Activated CD4-positive, alpha-beta T cell treated with anti-CD3 and anti-CD28 coated beads for 48 hours (primary cell): ENCODE data around the gene ENDOU.

Source experiments
- DNase-seq: peaks from one replicate; pipeline ENCODE4 v3.0.0-alpha.2; 2020

The ENDOU gene

DNA sequence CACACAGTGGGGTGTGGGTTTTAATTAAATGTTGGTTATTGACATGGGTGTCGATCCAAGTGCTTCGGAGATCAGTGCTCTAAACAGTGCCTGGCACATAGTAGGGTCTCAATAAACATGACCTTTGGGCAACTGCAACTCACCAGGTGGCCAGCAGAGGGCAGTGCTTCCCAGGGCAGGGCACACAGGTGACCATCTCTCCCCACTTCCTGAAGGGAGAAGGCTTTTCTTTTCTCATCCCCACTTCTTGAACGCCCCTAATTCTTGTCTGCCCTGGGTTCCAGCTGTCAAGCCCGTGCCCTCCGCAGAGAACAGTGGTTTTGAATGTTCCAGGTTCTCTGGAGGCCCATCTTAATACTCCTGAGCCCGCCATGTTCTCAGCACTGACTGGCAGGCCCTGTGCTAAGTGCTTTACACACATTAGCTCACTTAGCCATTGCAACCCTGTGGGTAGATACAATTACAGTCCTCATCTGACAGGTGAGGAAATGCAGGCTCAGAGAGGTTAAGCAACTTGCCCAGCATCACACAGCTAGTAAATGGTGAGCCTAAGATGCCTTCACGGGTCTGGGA, 17.0 kb upstream of the ENDOU start:
- peak; percentile 84 for DNase-seq

DNA sequence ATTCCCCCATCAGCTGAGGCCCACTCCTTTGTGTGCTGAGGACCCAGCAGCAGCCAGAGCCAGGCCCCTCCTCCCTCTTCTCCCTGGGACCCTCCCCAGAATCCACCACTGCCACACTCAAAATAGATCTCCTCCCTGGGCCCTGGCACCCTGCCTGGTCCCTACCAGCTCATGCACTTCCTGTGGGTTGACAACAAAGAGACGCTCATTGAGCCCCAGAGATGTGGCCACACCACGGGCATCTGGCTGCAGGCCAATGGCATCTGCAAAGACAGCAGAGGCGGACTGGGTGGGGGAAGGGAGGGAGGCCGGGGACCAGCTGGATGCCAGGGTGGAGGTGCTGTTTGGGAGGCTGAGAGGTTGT, 16.0 kb upstream of the ENDOU start:
- peak; percentile 65 for DNase-seq

DNA sequence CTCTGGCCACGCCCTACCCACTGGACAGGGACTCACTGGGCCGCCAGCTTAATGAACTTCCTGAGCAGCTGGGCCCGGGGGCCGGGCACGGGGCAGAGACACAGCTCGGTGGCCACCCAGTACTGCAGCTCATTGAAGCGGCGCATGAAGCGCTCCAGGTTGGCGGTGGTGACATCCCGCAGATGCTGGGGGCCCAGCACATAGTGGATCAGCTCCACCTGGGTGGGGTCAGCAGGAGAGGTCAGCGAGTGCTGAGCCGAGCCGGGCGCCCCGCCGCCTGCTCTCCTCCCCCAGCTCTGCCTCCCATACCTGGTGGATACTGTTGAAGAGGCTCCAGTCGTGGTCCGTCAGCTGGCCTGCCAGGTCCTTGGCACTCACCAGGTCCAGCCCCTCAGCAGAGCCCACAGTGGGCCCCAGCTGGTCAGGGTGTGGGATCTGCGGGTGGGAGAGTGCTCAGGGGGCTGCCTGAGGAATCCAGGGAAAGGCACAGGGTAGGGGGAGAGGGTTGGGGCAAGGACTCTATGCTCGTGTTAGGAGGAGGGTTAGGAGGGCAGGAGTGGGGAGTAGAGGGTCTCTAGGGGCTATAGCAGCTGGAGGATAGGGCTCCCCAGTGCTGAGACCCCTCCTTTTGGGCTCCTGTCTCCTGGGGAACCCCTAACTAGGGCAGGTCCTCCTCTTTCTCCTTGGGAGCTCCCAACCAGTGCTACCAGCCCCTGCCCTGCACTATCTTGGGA, 15.5 kb upstream of the ENDOU start:
- no peak for DNase-seq

DNA sequence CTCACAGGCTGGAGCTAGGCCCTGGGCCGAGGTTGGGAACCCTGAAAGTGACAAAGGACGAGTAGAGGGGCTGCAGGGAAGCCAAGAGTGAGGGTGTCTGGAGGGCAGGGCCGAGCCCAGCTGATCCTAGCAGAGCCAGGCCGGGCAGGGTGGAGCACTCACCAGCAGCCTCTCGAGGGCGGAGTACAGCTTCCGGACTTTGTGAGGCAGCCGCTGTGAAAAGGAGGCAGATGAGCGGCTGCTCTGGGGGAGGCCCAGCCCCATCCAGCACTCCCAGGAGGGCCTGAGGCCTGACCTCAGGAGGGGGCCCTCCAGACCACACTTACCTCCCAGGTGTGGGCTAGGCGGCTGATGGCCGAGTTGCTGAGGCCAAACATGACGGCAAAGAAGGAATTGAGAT, 14.7 kb upstream of the ENDOU start:
- no peak for DNase-seq

DNA sequence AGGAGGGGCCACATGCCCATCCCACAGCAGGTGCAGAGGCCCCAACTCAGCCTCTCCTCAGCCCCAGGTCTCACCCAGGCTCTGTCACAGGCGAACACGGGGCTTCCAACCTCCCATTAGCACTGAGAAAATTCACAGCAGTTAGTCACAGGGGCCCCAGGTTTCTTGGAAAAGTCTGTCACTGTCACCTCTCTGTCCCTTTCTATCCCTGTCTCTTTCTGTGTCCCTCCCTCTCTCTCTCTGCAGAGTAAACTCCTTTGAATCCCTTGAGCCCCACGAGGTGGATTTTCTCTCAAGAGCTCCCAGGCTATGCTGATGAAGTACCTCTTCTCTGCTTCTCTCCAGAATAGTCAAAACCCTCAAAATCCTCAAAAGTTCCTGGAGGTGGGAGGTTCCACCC, 14.0 kb upstream of the ENDOU start:
- DNase-seq, result no peak

DNA sequence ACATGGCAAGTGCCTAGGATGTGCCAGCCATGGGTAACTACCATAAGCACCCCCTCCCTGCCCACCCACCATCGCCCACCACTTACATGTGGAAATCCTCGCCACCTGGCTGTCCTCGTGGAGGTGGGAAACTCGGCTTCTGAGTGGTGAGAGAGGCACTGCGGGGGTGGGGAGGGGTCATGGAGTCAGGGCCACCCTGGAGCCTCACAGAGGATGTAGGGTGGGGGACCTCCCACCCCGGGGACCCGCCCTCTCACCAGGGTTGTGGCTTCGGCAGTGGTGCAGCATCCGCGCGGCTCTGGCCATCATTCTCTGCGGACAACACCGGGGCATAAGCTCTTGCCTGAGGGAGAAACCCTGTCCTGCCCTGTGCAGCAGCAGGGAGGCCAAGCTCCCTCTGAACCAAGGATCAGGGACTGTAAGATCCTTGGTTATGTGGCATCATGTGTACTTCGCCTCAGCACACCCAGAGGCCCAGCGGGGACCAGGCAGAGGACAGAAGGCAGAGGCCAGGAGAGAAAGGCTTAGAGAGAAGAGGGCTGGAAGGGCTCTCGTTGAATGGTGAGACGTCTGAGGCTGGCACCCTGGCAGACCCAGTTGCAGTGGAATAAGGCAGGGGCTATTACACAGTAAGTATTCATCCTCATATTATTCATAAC, 12.8 kb upstream of the ENDOU start:
- DNase-seq, result no peak

DNA sequence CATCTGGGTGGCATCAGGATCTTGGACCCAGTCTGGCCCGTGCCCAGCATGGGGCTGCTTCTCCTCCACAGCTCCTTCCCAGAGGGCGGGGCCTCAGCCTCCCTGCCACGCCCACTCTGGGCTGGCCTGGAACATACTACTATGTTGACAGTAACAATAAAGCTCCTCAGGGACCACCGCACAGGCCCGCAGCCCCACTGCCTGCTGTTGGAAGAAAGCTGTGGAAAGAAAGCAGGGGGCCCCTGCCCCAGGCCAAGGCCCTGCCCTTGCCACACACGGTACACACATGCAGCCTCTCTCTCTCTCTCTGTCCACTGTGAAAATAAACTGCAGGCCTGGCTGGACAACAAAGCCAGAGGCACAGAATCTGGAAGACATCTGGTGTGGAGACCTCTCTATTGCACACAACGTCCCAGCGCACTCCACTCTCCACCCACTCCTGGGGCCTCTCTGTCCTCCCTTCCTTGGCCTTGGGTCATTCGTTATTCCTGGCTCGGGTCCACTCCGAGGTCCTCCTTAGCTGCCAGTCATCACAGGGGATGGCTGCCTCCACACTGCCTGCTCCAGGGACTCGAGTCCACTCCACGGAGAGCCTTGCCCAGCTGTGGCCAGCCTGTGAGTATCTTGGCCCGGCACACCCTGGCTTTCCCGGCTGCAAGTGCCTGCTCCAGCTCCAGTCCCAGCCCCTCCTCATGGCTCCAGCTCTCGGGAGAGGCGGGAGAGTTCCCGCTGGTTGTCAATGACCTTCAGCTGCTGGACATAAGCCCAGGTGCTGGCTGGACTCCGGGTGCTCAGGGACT, 11.8 kb upstream of the ENDOU start:
- no peak for DNase-seq

DNA sequence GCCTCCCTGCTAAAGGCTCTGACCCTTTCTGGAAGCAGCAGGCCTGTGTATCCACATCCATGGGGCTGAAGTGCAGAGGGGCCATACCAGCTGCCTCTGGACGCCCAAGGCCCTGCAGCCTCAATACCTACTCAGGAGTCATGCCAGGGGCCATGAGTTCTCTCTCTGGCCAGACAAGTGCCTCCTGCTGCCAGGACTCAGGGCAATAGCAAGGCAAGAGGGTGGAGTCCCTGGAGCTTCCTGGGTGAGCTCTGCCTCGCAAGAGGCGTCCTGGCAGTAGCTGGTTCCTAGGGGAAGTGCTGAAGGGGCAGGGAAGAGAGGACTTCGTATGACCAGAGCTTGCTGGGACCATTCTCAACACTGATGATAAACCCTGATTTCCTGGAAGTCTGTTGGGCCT, 10.9 kb upstream of the ENDOU start:
- DNase-seq, result no peak

DNA sequence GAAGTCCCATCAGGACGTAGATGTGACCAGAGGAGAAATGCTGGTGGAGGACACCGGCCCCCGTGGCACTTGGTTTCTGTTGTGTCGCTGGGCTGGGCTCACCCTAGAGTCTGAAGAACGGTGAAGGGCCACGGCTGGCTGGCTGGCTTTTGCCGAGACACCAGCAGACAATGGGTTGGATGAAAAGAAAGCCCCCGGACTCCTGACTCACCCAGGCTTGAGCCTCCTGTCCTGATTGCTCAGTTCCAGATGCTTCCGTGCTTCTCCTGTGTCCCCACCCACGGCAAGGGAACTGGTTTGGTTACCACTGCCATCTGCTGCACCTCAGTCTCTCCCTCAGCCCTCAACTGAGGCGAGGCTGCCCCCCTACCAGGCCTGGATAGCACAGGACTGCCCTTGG, 10.4 kb upstream of the ENDOU start:
- no peak for DNase-seq

DNA sequence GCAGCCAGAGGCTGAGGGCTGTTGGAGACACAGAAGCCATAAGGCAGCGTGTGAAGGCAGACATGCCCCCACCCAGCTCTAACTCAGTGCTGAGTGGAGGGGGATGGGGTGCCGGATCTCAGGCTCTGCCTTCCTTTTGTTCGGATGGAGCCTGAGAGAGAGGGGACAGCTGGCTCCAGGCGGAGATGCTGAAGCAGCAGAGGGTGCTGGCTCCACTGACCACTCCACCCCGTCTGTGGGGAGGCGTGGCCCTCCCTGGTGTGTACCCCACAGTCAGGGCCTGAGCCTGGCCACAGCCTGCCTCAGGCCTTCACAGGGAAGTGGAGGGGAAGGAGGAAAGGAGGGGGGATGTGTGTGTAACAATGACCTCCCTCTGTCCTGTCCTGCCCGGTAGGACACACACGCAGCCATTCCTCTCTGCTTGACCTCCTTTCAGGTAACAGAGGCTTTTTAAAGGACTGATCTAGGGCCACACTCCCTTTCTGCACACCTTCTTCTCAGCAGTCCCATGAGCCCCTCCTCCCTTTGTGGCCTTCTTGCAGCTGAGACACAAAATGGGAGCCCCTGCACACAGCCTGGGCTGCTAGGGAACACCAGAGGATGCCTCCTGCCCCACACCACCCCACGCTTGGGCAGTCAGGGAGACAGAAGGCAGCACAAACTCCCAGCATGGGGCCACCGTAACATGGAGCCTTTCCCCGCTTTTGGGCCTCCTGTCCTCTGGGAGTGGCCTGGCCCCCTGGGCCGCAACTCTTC, 9.6 kb upstream of the ENDOU start:
- no peak for DNase-seq

DNA sequence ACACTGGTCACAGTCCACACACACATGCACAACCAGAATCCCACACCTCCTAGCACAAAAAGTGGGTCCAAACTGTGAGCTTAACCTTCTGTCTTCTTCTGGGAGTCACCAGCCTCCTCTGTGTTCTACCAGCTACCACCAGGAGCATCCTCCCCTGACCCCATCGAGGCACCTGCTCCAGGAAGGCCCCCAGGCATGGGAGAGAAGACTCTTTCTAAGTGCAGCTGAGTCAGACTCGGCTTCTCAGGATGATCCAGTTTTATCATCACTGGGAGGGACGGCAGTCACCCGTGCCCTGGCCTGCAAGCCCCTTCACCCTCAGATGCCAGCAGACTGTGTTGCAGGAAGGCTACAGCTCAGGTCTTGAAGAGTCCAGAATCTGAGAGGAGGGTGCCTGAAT, 7.9 kb upstream of the ENDOU start:
- no peak for DNase-seq

DNA sequence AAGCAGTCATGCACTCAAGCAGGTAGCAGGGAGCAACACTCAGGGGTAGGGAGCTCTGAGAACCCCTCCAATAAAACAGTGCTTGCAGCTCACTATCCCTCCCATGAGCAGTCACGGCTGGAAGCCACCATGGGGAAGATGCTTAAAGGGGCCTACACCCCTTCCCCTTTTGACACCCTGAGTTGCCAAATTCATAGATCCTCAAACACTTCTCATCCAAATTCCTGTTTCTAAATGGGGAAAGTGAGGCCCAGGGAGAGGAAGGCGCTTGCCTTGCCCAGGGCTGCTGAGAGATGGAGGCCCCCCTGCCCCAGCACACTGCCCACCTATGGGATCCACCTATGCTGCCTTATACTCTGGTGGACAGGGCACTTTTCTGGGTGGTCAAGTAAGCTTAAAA, 7.2 kb upstream of the ENDOU start:
- DNase-seq, result no peak

DNA sequence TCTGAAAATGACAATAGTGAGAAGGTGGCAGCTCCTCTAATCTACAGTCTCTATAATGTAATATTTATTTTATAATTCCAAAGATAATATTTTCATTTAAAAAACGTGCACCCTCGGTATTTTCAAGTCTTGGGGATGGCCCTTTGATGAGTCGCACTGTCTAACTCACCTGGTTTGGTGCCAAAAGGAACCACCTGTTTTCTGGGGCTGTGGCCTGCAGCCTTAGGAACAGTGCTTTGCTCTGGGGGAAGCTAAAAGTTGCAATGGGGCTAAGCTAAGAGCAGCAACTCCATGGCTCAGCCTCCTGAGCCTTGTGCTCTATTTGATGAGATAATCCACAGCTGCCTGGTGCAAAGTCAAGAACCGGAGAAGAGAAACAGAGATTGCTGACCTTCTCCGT, 6.4 kb upstream of the ENDOU start:
- no peak for DNase-seq

DNA sequence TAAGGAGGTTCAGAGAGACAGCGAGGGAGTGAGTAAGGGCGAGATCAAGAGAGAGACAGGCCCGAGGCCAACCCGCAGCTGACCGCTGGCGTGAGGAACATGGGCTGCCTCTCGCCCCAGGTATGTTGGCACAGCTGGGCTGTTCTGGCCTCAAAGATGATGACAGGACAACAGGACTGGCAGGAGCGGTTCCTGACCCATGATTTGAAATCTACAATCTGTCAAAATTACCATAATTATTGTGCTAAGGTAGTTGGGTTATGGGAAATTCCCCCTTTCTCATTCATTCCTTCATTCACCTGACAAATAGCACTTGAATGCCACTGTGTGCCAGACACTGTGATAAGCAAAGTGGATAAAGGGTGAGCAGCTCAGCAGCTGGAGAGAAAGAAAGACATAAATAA, 5.1 kb upstream of the ENDOU start:
- DNase-seq, result no peak

DNA sequence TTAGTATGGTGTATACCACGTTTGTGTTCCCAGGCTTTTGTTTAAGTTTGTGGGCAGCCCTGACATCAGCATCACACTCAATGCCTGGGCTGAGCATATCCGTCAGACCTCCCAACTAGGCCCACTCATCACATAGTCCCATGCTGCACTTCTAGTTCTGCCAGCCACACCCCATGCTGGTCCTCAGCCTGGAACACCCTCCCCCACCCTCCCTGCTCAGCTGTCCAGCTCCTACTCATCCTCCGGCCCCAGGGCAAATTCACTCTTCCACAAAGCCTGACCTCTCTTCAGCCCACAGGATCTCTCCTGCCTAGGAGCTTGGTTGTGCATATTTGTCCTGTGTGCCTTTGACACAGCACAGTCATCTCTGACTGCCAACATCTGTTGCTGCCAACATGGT, 3.9 kb upstream of the ENDOU start:
- DNase-seq, result no peak

DNA sequence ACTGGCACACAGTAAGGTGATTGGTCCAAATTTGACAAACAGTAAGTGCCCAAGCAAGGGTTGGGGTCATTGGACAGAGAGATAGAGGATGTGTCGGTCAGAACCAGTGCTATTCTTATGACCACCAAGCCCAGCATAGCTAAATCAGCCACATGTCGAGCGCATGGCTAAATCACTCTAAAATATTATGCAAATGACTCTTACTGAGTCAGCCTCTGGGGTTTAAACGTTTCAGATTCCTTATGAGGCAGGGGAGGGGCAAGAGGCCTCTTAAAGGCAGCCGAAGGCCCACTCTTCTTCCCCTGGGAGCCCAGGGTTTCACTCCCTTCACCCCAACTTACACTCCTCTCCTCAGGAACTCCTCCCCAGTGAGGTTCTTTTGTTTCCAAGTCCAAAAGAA, 603 bp upstream of the ENDOU start:
- no peak for DNase-seq

DNA sequence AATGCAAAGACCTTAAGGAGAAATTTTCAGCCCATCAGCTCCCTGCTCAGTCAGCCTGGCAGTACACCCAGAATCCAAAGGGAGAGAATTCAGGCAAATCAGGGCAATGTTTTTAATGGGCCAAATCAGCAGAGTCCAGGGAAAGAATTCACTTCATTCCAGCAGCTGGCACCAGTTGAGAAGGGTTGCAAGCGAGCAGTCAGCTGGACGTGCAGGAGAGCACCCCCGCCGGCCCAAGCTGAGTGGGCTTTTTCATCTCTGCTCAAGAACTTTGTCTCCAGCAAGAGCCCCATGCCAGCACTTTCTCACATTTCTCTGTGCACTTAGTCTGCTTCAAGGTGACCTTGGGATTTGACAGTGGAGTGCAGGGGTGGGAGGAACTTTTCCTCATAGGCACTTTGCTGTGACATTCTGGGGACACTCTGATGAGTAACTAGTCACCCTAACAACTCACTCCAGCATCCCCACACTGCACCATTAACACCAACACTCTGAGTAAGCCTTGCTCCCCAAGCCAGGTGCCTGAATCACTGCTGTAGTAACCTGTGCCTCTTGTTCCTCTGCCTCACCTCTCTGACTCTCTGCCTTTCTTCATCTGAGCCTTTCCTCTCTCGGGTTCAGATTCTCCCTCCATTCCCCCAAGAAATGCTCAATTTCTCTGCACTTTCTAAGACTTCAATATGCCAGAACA, 2.2 kb downstream of the ENDOU start:
- DNase-seq, result no peak

DNA sequence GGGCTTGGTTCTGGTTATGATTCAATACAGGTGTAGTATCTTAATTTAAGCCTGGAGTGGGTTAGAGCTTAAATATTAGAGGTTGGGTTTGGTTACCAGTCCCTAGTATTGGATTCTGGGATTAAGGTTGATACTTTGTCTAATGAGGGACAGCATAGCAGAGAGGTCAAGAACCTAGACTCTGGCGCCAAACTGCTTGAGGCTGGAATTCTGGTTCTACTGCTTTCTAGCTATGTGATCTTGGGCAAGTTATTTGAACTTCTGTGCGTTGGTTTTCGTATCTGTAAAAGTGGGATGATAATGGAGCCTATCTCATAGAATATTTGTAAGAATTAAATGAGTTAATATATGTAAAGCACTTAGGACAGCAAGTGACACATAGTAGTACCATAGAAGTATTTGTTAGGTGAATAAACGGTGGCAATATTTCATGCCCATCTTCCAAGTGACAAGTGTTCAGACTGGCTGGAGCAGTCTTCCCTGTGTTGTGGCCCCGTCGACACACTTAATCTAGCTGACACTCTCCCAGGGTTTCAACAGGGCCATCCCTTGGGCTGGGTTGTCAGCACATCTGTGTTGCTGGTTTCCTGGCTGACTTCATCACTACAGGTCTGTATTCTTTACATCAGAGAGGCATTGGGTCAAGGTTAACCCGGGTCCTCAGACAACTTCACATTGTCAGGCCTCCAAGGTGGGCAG, 3.0 kb downstream of the ENDOU start:
- no peak for DNase-seq

DNA sequence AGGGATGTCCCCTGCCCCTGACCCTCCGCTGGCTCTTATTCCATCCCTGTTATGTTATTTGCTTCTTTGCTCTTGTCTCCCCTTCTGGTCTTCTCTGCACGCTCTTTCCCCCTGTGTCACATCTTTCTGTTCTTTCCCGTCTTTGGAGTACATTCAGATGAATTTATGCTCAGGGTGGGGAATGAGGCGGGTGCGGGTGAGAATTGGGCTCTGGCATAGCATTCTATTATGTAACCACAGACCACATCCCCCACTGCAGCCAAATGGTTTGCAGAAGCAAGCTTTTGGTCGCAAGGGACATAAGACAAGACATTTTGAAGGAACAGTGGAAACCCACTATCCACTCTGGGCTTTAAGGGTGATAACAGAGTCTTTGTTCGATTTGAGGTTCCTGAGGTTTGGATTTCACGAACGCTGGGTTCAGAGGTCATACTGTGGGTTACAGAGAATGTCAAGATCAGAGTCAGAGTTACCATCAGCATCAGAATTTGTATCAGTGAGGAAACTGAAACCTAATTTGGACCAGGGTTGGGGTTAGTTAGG, 3.8 kb downstream of the ENDOU start:
- DNase-seq, result no peak

DNA sequence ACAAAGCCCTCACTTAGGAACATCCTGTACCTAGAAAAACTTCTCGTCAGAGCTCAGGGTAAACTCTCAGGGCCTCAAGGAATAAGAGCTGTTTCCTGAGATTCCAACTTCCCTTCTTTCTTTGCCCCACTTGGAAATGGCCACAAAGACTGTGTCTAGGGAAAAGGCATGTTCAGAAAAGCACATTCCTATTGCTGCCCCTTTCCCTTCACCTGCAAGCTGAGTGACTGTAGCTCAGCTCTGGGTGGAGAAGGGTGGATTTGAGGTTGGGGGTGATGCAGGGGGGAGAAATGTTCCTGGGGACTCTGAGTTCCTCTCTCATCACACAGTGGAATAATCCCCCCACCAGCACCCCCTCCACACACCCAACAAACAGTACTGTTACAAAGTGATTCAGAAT, 6.8 kb downstream of the ENDOU start:
- no peak for DNase-seq

DNA sequence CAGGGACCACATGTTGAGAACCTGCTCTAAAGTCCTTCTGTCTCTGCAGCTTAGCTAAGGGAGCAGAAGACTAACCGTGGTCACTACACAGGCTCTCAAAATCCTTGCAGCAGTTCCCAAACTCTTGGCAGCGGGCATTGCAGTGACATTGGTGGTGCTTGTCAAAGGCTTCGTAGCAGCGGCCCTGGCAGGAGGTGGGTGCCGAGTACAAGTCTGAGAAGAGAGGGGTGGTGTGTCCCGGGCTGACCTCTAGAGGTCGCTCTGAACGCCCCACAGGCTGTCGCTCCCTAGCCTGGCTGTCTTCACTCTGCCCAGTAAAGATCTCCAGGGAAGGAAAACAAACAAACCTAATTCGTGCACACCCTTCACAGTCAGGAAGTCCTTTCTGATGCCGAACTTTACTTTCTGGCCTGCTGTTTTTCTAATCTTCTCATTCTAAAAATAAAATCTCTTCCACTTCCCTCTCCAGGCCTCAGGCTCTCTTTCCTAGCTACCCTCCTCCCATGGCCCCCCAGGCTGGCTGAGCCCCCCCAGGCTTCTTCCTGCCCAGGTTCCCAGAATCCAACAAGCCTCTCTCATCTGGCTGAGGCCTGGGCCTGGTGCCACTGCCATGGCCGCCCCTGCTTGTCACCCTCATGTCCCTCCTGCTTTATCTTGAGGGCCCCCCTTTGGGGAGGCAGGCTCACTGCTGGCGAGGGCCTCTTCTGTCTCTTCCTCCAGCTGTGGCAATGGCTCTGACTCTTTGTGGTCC, 7.7 kb downstream of the ENDOU start:
- peak; percentile 75 for DNase-seq
